GM23248 (cell line): Measurements from ENCODE around the gene SCEL. TPM values are rescaled to one million over a fixed set of nuclear protein-coding genes. Genes with fewer than 3 reads are reported as not detected.

Experiments
- DNase-seq: peaks from one replicate; pipeline ENCODE4 v3.0.0-alpha.2; 2015
- H2AFZ ChIP-seq: fragments of 200-600 bp; sonication (generic); 2 replicates; pipeline ENCODE4 v1.6.1; 2016; ENCODE audit warnings: antibody characterized with exemption
- H3F3A ChIP-seq: fragments of 200-600 bp; sonication (generic); 2 replicates; pipeline ENCODE4 v1.6.1; 2016; ENCODE audit warnings: mild to moderate bottlenecking, antibody characterized with exemption, mixed run types; ENCODE audit not compliant: insufficient read depth
- H3K27ac ChIP-seq: fragments of 200-600 bp; sonication (generic); 2 replicates; pipeline ENCODE4 v1.5.1; 2016; ENCODE audit warnings: mild to moderate bottlenecking
- H3K27me3 ChIP-seq: fragments of 200-600 bp; sonication (generic); replicated peaks from 2 replicates; pipeline ENCODE4 v1.6.1; 2016; ENCODE audit warnings: mild to moderate bottlenecking; ENCODE audit not compliant: insufficient read depth
- H3K36me3 ChIP-seq: fragments of 200-600 bp; sonication (generic); 2 replicates; pipeline ENCODE4 v1.6.1; 2016; ENCODE audit warnings: low read depth, mild to moderate bottlenecking
- H3K4me1 ChIP-seq: fragments of 200-600 bp; sonication (generic); 2 replicates; pipeline ENCODE4 v1.6.1; 2016; ENCODE audit warnings: mild to moderate bottlenecking; ENCODE audit not compliant: insufficient read depth
- H3K4me2 ChIP-seq: fragments of 200-600 bp; sonication (generic); one replicate; pipeline ENCODE4 v1.6.1; 2016; ENCODE audit warnings: mild to moderate bottlenecking; ENCODE audit not compliant: unreplicated experiment
- H3K4me3 ChIP-seq: fragments of 200-600 bp; sonication (generic); 2 replicates; pipeline ENCODE4 v1.5.1; 2016; ENCODE audit warnings: mild to moderate bottlenecking
- H3K79me2 ChIP-seq: fragments of 200-600 bp; sonication (generic); 2 replicates; pipeline ENCODE4 v1.6.1; 2016; ENCODE audit warnings: mild to moderate bottlenecking; ENCODE audit not compliant: insufficient read depth
- H3K9ac ChIP-seq: fragments of 200-600 bp; sonication (generic); 2 replicates; pipeline ENCODE4 v1.6.1; 2016; ENCODE audit warnings: mild to moderate bottlenecking
- H3K9me2 ChIP-seq: fragments of 200-600 bp; sonication (generic); 2 replicates; pipeline ENCODE4 v1.6.1; 2016; ENCODE audit warnings: mixed run types, mild to moderate bottlenecking, moderate library complexity; ENCODE audit not compliant: insufficient read depth
- H3K9me3 ChIP-seq: fragments of 200-600 bp; sonication (generic); one replicate; pipeline ENCODE4 v1.6.1; 2017; ENCODE audit warnings: low read depth
- H4K20me1 ChIP-seq: fragments of 200-600 bp; sonication (generic); 2 replicates; pipeline ENCODE4 v1.6.0; 2016; ENCODE audit not compliant: insufficient read depth
- EZH2 ChIP-seq: fragments of 200-600 bp; sonication (generic); IDR thresholded peaks from 2 replicates; pipeline ENCODE4 v1.6.1; 2018; ENCODE audit warnings: antibody characterized with exemption, mild to moderate bottlenecking; ENCODE audit not compliant: insufficient read depth, poor library complexity, severe bottlenecking
- EZH2phosphoT487 ChIP-seq: fragments of 200-600 bp; sonication (generic); IDR thresholded peaks from 2 replicates; pipeline ENCODE4 v1.6.1; 2018; ENCODE audit warnings: antibody characterized with exemption, moderate library complexity, mild to moderate bottlenecking, low read depth; ENCODE audit not compliant: insufficient read depth
- WGBS, 2 experiments: methylation state at CpG; one replicate each; pipeline ENCODE4 v1.1.6; 2015 to 2017; ENCODE audit warnings: low lambda C conversion rate in 2 of 2, low coverage in 1 of 2; ENCODE audit errors: missing lambda C conversion rate in 2 of 2; 5-methylcytosine and 5-hydroxymethylcytosine counted together
- in situ Hi-C: fragments of 300-500 bp; cut with MboI; formaldehyde crosslinking; loops from 2 replicates; pipeline ENCODE4 v1.15.0; 2020
- polyA plus RNA-seq: library from polyadenylated mRNA; unstranded; fragments of >200 nt; fragmentation: Nextera tagmentation; extraction: Ambion mirVana; gene quantifications from 2 replicates; pipeline ENCODE4 v1.2.1, GENCODE V29; 2016
- total RNA-seq: library from RNA; depleted of rRNA; stranded (reverse); fragments of >200 nt; shearing (Covaris generic); gene quantifications from 2 replicates; pipeline ENCODE4 v1.2.3, GENCODE V29; 2014

SCEL gene
- total and polyA plus RNA-seq, 2 experiments from 2014 or later: not detected

DNA sequence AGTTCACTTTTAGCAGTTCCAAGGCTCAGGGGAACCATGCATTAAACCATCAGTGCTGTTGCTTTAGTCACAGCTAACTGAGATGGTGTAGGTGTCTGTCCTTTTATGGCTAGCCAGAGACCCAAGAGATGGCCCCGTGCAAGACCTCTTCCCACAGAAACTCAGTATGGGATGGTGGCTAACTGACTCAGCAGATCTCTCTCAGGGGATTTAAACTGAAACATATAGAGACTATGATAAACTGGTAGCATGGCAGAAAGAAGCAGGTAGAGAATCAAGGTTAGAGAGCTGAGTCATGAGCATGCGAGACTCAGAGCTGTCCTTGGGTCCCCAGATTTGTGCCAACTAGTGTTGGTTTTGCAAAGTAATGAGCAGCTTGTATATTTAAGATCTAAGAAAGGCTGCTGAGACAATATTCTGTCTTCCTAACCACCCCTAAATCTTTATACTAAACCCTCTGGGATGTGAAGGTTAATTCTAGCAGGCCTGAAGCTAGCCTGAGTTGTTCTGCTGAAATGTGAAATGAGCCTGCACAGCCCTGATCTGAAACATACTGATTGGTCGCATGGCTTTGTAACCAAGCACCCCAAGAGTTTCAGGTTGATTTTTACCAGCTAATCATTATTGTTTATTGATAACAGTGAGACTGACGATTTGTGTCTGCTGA lies 6.5 kb upstream of the SCEL start:
- Histone ChIP-seq H4K20me1 (no peaks in the 10 kb centered on the region), H3K4me3 (no peak overlapping the region), H3K36me3 (no peaks in the 10 kb centered on the region), H3K27me3 (no peaks in the 10 kb centered on the region; the same call in 1 of the 2 replicates), H3K79me2 (no peaks in the 10 kb centered on the region), H3K4me1 (0 out of 2 replicates have a peak, but pooled peaks cover 4% of the 10 kb centered on the region), H3K9me2 (no peaks in the 10 kb centered on the region), H2AFZ (no peak overlapping the region), H3K4me2 (no peak overlapping the region), H3K9ac (no peak overlapping the region), H3K27ac (no peak overlapping the region), H3F3A (no peaks in the 10 kb centered on the region), H3K9me3 (no peaks in the 10 kb centered on the region)
- in situ Hi-C loops: no loop called here
- no peak for DNase-seq
- no peak for TF ChIP-seq EZH2phosphoT487
- TF ChIP-seq EZH2: no peak
- WGBS, 2 experiments: 60 to 68% methylated on average over 4 of the region's 4 CpGs

DNA sequence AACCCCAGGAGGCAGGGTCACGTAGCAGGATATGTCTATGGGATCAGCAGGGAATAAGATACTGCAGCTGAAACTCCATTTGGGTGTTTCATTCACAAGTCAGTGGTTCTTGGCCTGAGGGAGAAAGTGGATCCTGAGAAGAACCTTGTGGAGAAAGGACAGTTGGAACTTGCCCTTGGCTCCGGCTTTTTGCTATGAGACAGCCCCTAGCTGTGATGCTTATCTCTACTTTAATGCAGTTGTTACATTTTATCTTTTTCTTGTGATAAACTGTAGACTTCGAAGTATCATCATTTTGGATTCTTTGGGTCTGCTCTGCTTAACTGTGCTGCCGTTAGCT lies 6.0 kb upstream of the SCEL start:
- Histone ChIP-seq H3K4me2 (no peak overlapping the region), H3K9ac (no peak overlapping the region), H3K27me3 (no peaks in the 10 kb centered on the region; the same call in 1 of the 2 replicates), H3F3A (no peaks in the 10 kb centered on the region), H3K27ac (no peak overlapping the region), H3K9me2 (no peaks in the 10 kb centered on the region), H3K9me3 (no peaks in the 10 kb centered on the region), H3K4me3 (no peak overlapping the region), H4K20me1 (no peaks in the 10 kb centered on the region), H2AFZ (no peak overlapping the region), H3K36me3 (no peaks in the 10 kb centered on the region), H3K79me2 (no peaks in the 10 kb centered on the region), H3K4me1 (0 out of 2 replicates have a peak, but pooled peaks cover 4% of the 10 kb centered on the region)
- in situ Hi-C loops: no loop called here
- WGBS, 2 experiments: 83 to 94% methylated on average over 4 of the region's 4 CpGs
- no peak for TF ChIP-seq EZH2
- no peak for DNase-seq

DNA sequence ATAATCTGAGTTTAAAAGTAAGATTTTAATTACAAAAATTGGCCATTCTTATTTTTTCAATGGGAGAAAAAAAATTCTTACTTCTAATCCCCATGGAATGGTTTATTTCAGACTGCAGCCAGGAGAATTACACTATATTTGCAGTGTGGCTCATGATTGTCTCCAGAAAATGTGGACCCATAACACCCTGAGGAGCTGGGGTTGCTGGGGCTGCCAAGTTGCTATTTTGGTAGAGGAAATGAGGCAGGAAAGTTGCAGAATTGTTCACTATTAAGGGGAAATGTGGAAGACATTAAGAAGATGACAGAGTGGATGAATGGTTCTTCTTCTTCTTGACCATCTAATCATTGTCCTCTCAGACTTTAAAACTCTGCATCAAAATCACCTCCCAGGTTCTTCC lies 4.6 kb upstream of the SCEL start:
- no peaks in the 10 kb centered on the region for H3K79me2 ChIP-seq
- no peaks in the 10 kb centered on the region for H3K9me2 ChIP-seq
- H3K27ac ChIP-seq: no peak overlapping the region
- in situ Hi-C loops: no loop called here
- no peak overlapping the region for H3K4me3 ChIP-seq
- no peaks in the 10 kb centered on the region for H4K20me1 ChIP-seq
- no peak for DNase-seq
- H3K27me3 ChIP-seq: no peaks in the 10 kb centered on the region; the same call in 1 of the 2 replicates
- no peak overlapping the region for H3K9ac ChIP-seq
- 0 out of 2 replicates have a peak, but pooled peaks cover 4% of the 10 kb centered on the region for H3K4me1 ChIP-seq
- no peaks in the 10 kb centered on the region for H3K9me3 ChIP-seq
- H3K4me2 ChIP-seq: no peak overlapping the region
- no peaks in the 10 kb centered on the region for H3K36me3 ChIP-seq
- H2AFZ ChIP-seq: no peak overlapping the region
- H3F3A ChIP-seq: no peaks in the 10 kb centered on the region
- TF ChIP-seq EZH2: no peak

DNA sequence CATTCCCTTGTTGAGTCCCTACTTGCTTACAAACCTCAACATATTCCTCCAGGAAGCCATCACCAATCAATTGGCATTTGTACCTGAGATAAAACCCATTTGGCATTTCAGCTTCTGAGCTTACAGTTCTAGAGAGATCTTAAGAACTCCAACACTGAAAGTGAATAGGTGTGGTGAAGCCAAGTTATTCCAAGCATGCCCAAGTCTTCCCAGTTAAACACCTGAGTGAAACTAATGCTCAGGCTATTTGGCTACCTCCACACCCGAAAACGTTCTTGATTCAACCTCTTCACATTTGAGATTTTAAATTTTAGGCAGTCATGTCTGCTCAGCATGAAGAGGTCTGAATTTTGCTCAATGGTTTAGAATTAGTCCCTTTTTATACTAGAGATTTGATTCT lies 2.5 kb upstream of the SCEL start:
- H3K9me3 ChIP-seq: no peaks in the 10 kb centered on the region
- 71 to 86% methylated on average over 2 of the region's 2 CpGs for WGBS, 2 experiments

More for the DNA sequence above, 2.5 kb upstream of the SCEL start:
- 0 out of 2 replicates have a peak, but pooled peaks cover 4% of the 10 kb centered on the region for H3K4me1 ChIP-seq
- no peaks in the 10 kb centered on the region for H4K20me1 ChIP-seq
- no peak overlapping the region for H2AFZ ChIP-seq
- no peaks in the 10 kb centered on the region for H3K9me2 ChIP-seq
- H3K36me3 ChIP-seq: no peaks in the 10 kb centered on the region
- TF ChIP-seq EZH2phosphoT487 (no peak), EZH2 (no peak)
- no peaks in the 10 kb centered on the region for H3F3A ChIP-seq
- H3K27ac ChIP-seq: no peak overlapping the region
- in situ Hi-C loops: no loop called here
- no peak overlapping the region for H3K4me2 ChIP-seq
- H3K79me2 ChIP-seq: no peaks in the 10 kb centered on the region
- no peak overlapping the region for H3K9ac ChIP-seq
- H3K4me3 ChIP-seq: no peak overlapping the region
- H3K27me3 ChIP-seq: no peaks in the 10 kb centered on the region; the same call in 1 of the 2 replicates
- DNase-seq: no peak
